GM10248 (cell line): ENCODE results near the gene CHN1.

Experiments
- CTCF ChIA-PET: fragments of 300-600 bp; sonication (Branson Sonifier 250); formaldehyde crosslinking; extraction: SDS; loops from one replicate; lab custom pipeline; 2021; ENCODE audit warnings: antibody characterized with exemption; lab: Yijun Ruan, JAX
- POLR2A ChIA-PET: fragments of 350-650 bp; sonication (Branson Sonifier 250); formaldehyde crosslinking; extraction: SDS; loops from one replicate; lab custom pipeline; 2020; ENCODE audit warnings: antibody characterized with exemption; lab: Yijun Ruan, JAX
- DNase-seq: peaks from one replicate; pipeline ENCODE4 v3.0.0; 2012; ENCODE audit errors: extremely low spot score
- TF ChIP-seq, protein P1 (sequence below): IDR thresholded peaks from 2 replicates; pipeline ENCODE4 v1.5.1; 2012; ENCODE audit warnings: mild to moderate bottlenecking, low read depth; ENCODE audit errors: extremely low read depth, missing control alignments, control extremely low read depth

Gene CHN1

DNA sequence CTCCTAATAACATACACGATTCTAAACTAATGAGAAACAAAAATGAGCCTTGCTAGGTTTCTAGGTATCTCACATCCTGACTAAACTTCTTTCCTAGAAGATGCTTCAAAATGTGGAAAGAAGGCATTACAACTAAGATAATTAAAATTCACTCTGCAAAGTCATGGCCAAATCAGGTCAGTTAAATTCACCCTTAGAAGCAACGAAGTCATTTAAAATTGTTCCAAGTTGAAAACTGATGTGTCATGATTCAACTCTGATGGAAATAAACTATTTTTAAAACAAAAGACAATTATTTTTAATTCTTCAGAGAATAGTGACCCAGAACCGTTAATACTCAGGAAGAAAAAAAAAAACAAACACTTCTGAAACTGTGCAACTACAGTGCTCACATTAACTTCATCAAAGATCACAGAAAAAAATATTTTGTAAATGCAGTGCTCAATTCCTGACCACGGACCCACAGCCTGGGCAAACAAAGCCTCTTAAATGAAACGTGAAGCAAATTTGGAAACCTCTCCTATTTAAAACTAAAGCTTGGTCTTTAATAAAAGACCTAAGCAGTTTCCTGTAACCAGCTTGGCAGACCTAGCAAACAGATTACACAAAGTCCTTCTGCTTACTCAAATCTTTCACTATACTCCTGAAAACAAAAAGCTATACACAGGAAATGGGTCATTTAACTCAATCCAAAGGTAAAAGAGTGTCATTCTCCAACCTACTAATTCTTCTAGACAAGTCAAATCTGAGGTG lies 39.0 kb downstream of the CHN1 start:
- POLR2A ChIA-PET: no interaction called here

DNA sequence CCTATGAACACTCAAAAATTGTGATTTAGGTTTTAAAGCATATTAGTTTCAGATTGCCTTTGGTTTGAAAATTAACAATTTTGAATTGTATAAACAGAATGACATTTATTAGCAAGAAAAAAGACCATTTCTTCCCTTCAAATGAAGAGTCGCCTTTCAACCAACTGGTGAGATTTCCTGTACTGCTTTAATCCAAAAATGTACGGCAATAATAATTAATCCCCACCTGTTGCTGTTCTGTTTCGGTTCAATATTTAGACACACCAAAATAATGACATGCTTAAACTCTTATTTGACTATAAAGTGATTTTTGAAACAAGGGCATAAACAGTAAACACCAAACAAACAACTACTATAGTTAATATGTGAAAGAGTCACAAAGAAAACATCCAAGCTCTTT lies 39.6 kb downstream of the CHN1 start:
- CTCF ChIA-PET: no interaction called here
- no peak for DNase-seq

More for the DNA sequence above, 39.0 kb downstream of the CHN1 start:
- no peak for DNase-seq
- TF ChIP-seq, protein P1, sequence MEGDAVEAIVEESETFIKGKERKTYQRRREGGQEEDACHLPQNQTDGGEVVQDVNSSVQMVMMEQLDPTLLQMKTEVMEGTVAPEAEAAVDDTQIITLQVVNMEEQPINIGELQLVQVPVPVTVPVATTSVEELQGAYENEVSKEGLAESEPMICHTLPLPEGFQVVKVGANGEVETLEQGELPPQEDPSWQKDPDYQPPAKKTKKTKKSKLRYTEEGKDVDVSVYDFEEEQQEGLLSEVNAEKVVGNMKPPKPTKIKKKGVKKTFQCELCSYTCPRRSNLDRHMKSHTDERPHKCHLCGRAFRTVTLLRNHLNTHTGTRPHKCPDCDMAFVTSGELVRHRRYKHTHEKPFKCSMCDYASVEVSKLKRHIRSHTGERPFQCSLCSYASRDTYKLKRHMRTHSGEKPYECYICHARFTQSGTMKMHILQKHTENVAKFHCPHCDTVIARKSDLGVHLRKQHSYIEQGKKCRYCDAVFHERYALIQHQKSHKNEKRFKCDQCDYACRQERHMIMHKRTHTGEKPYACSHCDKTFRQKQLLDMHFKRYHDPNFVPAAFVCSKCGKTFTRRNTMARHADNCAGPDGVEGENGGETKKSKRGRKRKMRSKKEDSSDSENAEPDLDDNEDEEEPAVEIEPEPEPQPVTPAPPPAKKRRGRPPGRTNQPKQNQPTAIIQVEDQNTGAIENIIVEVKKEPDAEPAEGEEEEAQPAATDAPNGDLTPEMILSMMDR: no peak
- CTCF ChIA-PET: no interaction called here

DNA sequence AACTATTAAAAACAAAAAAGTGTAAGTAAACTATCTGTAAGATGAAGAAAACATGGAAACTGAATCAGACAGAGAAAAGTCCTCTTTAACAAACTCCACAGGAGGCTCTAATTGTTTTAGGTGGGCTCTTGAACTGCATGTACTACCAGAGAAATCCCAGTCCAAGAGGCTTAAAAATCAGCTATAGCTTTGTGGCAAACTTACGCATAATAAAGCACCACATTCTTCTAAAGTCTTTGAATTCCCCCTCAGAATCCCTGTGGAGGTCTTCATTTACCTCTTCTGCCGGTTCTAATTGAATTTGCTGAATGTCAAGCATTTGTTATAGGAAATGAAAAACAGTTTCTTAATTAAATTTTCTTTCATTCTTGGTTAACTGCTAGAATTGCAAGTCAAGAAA lies 40.8 kb downstream of the CHN1 start:
- ChIA-PET CTCF (no interaction called here), POLR2A (no interaction called here)
- TF ChIP-seq, protein P1: no peak
- DNase-seq: no peak

More for the DNA sequence above, 39.6 kb downstream of the CHN1 start:
- POLR2A ChIA-PET: no interaction called here
- TF ChIP-seq, protein P1: no peak

DNA sequence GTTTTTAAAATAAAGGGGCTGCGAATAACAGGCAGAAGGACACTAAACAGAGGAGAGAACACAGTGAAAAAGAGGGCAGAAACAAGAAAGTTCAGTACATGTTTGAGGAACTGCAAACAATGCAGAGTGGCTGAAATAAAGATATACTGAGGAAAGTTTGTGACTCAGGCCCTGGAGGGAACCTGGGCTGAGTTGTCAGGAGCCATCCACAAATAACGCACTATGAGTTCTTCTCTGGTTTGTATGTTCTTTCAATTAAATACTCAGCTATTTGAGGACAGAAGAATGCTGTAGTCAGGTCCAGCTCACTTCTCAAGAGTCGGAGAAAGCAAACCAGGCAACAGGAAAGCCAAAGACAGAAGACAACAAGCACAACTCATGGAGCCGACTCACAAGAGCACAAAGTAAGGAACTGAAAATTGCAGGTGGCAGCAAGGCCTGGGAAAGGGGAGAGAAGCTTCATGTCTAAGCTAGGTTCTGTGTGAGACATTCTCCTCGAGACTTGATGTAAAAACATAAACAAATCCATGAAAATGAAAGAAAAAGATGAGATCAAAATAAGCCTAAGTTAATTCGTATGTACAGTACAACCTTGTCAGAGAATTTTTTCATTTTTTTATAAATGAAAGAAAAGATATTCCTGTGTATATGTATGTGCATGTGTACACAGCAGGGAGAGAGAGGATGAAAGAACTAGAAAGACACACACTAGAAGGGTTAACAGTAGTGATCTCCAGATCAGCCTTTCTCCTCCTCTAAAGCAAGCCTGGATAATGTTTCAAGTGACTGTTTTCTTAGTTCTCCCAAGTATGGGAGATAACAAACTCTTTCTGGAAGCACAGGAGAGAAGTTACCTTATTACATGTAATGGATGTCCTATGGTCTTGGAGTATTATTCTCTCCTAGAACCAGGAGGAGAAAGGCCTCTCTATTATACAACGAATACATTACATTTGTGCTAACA lies 41.5 kb downstream of the CHN1 start:
- ChIA-PET CTCF (no interaction called here), POLR2A (no interaction called here)
- TF ChIP-seq, protein P1: no peak
- no peak for DNase-seq

DNA sequence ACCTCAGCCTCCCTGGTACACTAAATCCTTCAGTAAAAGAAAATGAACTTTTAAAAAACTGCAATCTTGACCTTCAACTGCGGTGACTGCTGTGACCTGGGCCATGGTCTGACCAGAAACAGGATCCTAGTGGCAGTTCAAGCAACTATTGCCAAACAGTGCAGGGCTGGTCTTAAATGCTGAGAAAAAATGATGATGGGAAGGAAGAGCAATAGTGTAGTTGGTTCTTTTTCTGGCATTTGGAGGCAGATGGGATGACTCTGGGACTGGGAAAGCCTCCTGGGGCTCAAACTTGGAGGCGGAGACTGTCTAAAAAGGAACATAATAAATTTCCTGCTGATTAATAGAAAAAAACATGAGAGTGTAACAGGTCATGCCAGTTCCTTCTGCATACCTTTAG lies 45.4 kb downstream of the CHN1 start:
- DNase-seq: no peak
- POLR2A ChIA-PET: no interaction called here
- CTCF ChIA-PET: interaction anchor here (1.6 kb wide), 1 partner anchor 12 kb away, joined by 8 read pairs; no protein-coding TSS in a partner anchor
- TF ChIP-seq, protein P1: no peak

DNA sequence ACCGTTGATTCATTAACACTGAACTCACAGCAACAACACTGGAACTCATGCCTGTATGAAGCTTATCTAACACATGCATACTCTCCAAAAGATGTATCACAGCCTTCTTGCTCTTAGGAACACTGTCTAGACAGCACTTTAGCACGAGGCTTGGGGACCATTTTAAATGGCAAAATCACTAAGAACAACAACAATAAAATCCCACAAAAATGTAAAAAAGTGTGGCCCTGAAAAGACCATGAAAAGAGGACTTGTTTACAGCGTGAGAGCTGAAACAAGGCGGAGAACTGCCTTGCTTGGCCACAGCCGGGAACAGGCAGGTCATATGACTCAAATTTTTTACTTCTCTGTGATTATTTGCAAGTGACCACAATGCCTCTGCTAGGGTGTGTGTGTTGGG lies 48.1 kb downstream of the CHN1 start:
- DNase-seq: no peak
- ChIA-PET CTCF (no interaction called here), POLR2A (no interaction called here)
- TF ChIP-seq, protein P1: no peak
